Nephron progenitor cell (in vitro differentiated cells): Measurements from ENCODE around the gene SARDH.

Experiments
- DNase-seq: peaks from one replicate; pipeline ENCODE4 v3.0.0; 2021
- H3K27ac Mint-ChIP-seq: 2 replicates; pipeline ENCODE4 v1.8.0; 2021; ENCODE audit warnings: mild to moderate bottlenecking, moderate library complexity, mixed read lengths
- H3K27me3 Mint-ChIP-seq: 2 replicates; pipeline ENCODE4 v1.8.0; 2021; ENCODE audit warnings: mild to moderate bottlenecking, low read depth, mixed read lengths; ENCODE audit not compliant: poor library complexity
- H3K36me3 Mint-ChIP-seq: 2 replicates; pipeline ENCODE4 v1.8.0; 2021; ENCODE audit warnings: low read depth, mixed read lengths
- H3K4me1 Mint-ChIP-seq: 2 replicates; pipeline ENCODE4 v1.8.0; 2021; ENCODE audit warnings: mixed read lengths
- H3K4me3 Mint-ChIP-seq: 2 replicates; pipeline ENCODE4 v1.8.0; 2021; ENCODE audit warnings: mild to moderate bottlenecking, moderate library complexity, mixed read lengths
- H3K9me3 Mint-ChIP-seq: 2 replicates; pipeline ENCODE4 v1.8.0; 2021; ENCODE audit warnings: mild to moderate bottlenecking, moderate library complexity, mixed read lengths
- CTCF ChIP-seq: fragments of 200-600 bp; sonication (generic); IDR thresholded peaks from 2 replicates; pipeline ENCODE4 v1.5.0; 2021; ENCODE audit warnings: antibody characterized with exemption

Gene SARDH

GRCh38 chr9:133772581-133772980, 34.4 kb upstream of the SARDH start:
- DNase-seq, result no peak
- no peaks in the 10 kb centered on the region for H3K27me3 Mint-ChIP-seq
- H3K27ac Mint-ChIP-seq, result peak overlapping the region; percentile 65
- H3K4me1 Mint-ChIP-seq, result no peaks in the 10 kb centered on the region
- peaks cover 23% of the 10 kb centered on the region for H3K36me3 Mint-ChIP-seq
- H3K4me3 Mint-ChIP-seq, result no peak overlapping the region
- no peak for TF ChIP-seq CTCF
- peaks cover 7% of the 10 kb centered on the region for H3K9me3 Mint-ChIP-seq

- DNase-seq, result no peak
- TF ChIP-seq CTCF, result no peak
- no peak overlapping the region for H3K27ac Mint-ChIP-seq
- H3K4me3 Mint-ChIP-seq, result no peak overlapping the region
- H3K36me3 Mint-ChIP-seq, result peaks cover 31% of the 10 kb centered on the region
- peaks cover 15% of the 10 kb centered on the region for H3K9me3 Mint-ChIP-seq
- no peaks in the 10 kb centered on the region for H3K4me1 Mint-ChIP-seq
- H3K27me3 Mint-ChIP-seq, result no peaks in the 10 kb centered on the region
These were observed 33.6 kb upstream of the SARDH start for GRCh38 chr9:133771486-133772482.

GRCh38 chr9:133770076-133770777, 32.1 kb upstream of the SARDH start:
- no peak for TF ChIP-seq CTCF
- no peaks in the 10 kb centered on the region for H3K4me1 Mint-ChIP-seq
- no peak for DNase-seq
- peaks cover 42% of the 10 kb centered on the region for H3K36me3 Mint-ChIP-seq
- H3K27ac Mint-ChIP-seq, result peak overlapping the region; percentile 50
- peaks cover 31% of the 10 kb centered on the region for H3K9me3 Mint-ChIP-seq
- H3K4me3 Mint-ChIP-seq, result no peak overlapping the region
- no peaks in the 10 kb centered on the region for H3K27me3 Mint-ChIP-seq

- no peaks in the 10 kb centered on the region for H3K27me3 Mint-ChIP-seq
- no peak overlapping the region for H3K27ac Mint-ChIP-seq
- no peak overlapping the region for H3K4me3 Mint-ChIP-seq
- H3K9me3 Mint-ChIP-seq, result peaks cover 37% of the 10 kb centered on the region
- H3K36me3 Mint-ChIP-seq, result peaks cover 49% of the 10 kb centered on the region
- DNase-seq, result no peak
- no peak for TF ChIP-seq CTCF
- H3K4me1 Mint-ChIP-seq, result no peaks in the 10 kb centered on the region
These were observed 31.4 kb upstream of the SARDH start for GRCh38 chr9:133769511-133770075.

GRCh38 chr9:133768859-133769510, 30.8 kb upstream of the SARDH start:
- H3K27me3 Mint-ChIP-seq, result no peaks in the 10 kb centered on the region
- peak; percentile 52 for DNase-seq
- TF ChIP-seq CTCF, result peak; percentile 15
- H3K9me3 Mint-ChIP-seq, result peaks cover 41% of the 10 kb centered on the region
- H3K27ac Mint-ChIP-seq, result no peak overlapping the region
- no peaks in the 10 kb centered on the region for H3K4me1 Mint-ChIP-seq
- peaks cover 55% of the 10 kb centered on the region for H3K36me3 Mint-ChIP-seq
- no peak overlapping the region for H3K4me3 Mint-ChIP-seq
